A549 (cell line): ENCODE measurements around the gene ABHD13.

Experiments used
- EP300 ChIP-seq, 2 experiments: fragments of >200 bp; sonication (Bioruptor Twin); formaldehyde crosslinking; IDR thresholded peaks; 2 replicates in 1 of 2; 3 replicates in 1 of 2; pipeline ENCODE4 v1.6.1; 2016 to 2017
- JUN ChIP-seq, 2 experiments: fragments of >200 bp; sonication (Bioruptor Twin); formaldehyde crosslinking; IDR thresholded peaks; 2 replicates in 1 of 2; 3 replicates in 1 of 2; pipeline ENCODE4 v1.6.1; 2016 to 2017
- RNF2 ChIP-seq: fragments of 200-600 bp; sonication (generic); IDR thresholded peaks from 2 replicates; pipeline ENCODE4 v1.6.1; 2016; ENCODE audit warnings: low read depth, mild to moderate bottlenecking, antibody characterized with exemption, moderate library complexity, borderline replicate concordance
- ZSCAN20 ChIP-seq: fragments of 250-450 bp; sonication (Bioruptor Pico); IDR thresholded peaks from 2 replicates; pipeline ENCODE4 v1.8.0; 2022; ENCODE audit warnings: mild to moderate bottlenecking, moderate library complexity
- TF ChIP-seq, protein P1 (sequence below): fragments of >200 bp; sonication (Bioruptor Twin); formaldehyde crosslinking; IDR thresholded peaks from 3 replicates; pipeline ENCODE4 v1.5.1; 2016
- TF ChIP-seq, protein P2 (sequence below): fragments of >200 bp; sonication (Bioruptor Twin); formaldehyde crosslinking; IDR thresholded peaks from 3 replicates; pipeline ENCODE4 v1.6.1; 2016

DNA sequence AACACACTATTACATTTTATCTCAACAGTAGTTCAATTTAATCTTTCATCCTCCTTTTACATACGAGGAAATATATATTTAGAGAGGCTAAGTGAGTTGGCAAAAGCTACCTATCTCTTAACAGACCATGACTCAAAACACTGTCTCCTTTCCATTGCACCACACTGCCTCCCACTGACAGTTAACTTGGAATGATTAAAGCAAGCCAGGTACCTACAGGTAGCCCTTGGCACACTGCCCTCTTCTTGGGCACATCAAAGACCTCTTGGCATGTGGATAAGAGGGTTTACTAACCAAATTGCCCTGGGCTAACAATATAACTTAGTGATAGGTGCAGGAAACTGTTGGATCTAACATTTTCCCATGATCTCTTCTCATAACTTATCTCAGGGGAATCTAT lies 1.8 kb downstream of the ABHD13 start:
- TF ChIP-seq EP300 (IDR thresholded peaks at IDR 0.05): no peak
- no peak for TF ChIP-seq ZSCAN20 (CRISPR knock-in tag)
- no peak for TF ChIP-seq RNF2
- TF ChIP-seq, protein P1, sequence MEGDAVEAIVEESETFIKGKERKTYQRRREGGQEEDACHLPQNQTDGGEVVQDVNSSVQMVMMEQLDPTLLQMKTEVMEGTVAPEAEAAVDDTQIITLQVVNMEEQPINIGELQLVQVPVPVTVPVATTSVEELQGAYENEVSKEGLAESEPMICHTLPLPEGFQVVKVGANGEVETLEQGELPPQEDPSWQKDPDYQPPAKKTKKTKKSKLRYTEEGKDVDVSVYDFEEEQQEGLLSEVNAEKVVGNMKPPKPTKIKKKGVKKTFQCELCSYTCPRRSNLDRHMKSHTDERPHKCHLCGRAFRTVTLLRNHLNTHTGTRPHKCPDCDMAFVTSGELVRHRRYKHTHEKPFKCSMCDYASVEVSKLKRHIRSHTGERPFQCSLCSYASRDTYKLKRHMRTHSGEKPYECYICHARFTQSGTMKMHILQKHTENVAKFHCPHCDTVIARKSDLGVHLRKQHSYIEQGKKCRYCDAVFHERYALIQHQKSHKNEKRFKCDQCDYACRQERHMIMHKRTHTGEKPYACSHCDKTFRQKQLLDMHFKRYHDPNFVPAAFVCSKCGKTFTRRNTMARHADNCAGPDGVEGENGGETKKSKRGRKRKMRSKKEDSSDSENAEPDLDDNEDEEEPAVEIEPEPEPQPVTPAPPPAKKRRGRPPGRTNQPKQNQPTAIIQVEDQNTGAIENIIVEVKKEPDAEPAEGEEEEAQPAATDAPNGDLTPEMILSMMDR: no peak
- no peak for TF ChIP-seq JUN (IDR thresholded peaks at IDR 0.05)
- TF ChIP-seq, protein P2, sequence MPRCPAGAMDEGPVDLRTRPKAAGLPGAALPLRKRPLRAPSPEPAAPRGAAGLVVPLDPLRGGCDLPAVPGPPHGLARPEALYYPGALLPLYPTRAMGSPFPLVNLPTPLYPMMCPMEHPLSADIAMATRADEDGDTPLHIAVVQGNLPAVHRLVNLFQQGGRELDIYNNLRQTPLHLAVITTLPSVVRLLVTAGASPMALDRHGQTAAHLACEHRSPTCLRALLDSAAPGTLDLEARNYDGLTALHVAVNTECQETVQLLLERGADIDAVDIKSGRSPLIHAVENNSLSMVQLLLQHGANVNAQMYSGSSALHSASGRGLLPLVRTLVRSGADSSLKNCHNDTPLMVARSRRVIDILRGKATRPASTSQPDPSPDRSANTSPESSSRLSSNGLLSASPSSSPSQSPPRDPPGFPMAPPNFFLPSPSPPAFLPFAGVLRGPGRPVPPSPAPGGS: no peak
